NT2/D1 (cell line): ENCODE results near the gene CPNE9.

ENCODE experiments used
- YY1 ChIP-seq: IDR thresholded peaks from 2 replicates; pipeline ENCODE4 v1.6.1; 2011; ENCODE audit not compliant: insufficient read length, insufficient read depth
- ZNF274 ChIP-seq: IDR thresholded peaks from 2 replicates; pipeline ENCODE4 v1.6.1; 2011; ENCODE audit warnings: mild to moderate bottlenecking, low read depth, low read length

DNA sequence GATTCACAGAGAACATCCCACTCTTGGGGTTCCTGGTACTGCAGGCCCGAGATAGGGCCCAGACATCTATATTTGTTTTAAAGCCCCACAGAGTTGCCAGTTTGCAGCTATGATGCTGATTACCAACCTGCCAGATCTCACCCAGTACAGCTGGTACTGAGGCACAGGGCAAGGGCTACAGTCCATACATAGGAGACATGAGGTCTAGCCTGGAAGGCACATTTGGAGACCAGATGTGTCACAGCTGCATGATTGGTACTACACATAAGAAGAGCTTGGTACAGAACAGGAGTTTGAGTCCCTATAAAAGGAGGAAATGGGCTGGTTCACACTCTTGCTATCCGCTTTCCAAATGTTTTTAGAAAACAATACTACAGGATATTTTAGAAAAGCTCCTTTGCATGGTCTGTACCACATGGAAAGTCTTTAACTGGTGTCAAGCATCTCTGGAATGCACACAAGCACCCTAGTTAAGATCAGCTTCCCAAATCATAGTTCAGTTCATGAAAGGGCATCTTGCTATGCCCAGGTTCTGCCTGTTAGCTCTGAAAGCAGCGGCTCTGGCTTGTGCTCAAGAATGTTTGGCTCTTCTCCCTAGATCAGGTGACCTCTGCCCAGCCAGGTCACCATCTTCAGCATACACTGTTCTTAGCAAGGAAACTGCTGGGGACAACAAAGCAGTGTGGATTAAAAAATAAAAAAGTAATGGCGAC lies 33.8 kb upstream of the CPNE9 start:
- no peak for TF ChIP-seq YY1
- no peak for TF ChIP-seq ZNF274
